CD4-positive, alpha-beta memory T cell (primary cell): Measurements from ENCODE around the gene RASD2. TPM values are rescaled to one million over a fixed set of nuclear protein-coding genes. Genes with fewer than 3 reads are reported as not detected.

Source experiments
- CTCF ChIA-PET: fragments of 350-600 bp; sonication (Branson Sonifier 250); formaldehyde crosslinking; loops from one replicate; lab custom pipeline; 2021; ENCODE audit warnings: inconsistent platforms; ENCODE audit not compliant: partially characterized antibody; lab: Charles Lee
- POLR2A ChIA-PET: fragments of 350-600 bp; sonication (Branson Sonifier 250); formaldehyde crosslinking; loops from one replicate; lab custom pipeline; 2021; ENCODE audit not compliant: partially characterized antibody; lab: Charles Lee
- DNase-seq, 5 donors: peaks; one replicate each; pipeline versions ENCODE4 v3.0.0 to v3.0.0-alpha.2; 2020 to 2022; ENCODE audit warnings: mixed read lengths in 1 of 5
- H3K27ac ChIP-seq: one replicate; pipeline ENCODE4 v1.7.0; 2013; ENCODE audit warnings: low read depth, low read length
- H3K27me3 ChIP-seq: 2 replicates; pipeline ENCODE4 v1.7.0; 2013; ENCODE audit warnings: mild to moderate bottlenecking, low read length, moderate library complexity; ENCODE audit not compliant: insufficient read depth
- H3K36me3 ChIP-seq: 2 replicates; pipeline ENCODE4 v1.7.0; 2013; ENCODE audit warnings: mild to moderate bottlenecking, low read length, moderate library complexity; ENCODE audit not compliant: insufficient read depth
- H3K4me1 ChIP-seq: 2 replicates; pipeline ENCODE4 v1.7.0; 2013; ENCODE audit warnings: mild to moderate bottlenecking, low read length, moderate library complexity; ENCODE audit not compliant: insufficient read depth
- H3K4me3 ChIP-seq, 2 donors: one replicate each; pipeline ENCODE4 v1.7.0; 2013; ENCODE audit warnings: low read length in 2 of 2, mild to moderate bottlenecking in 1 of 2
- H3K9me3 ChIP-seq, 2 donors: one replicate each; pipeline ENCODE4 v1.7.0; 2013; ENCODE audit warnings: low read length in 2 of 2, control low read depth in 1 of 2; ENCODE audit not compliant: control insufficient read depth in 1 of 2
- H3K27ac Mint-ChIP-seq, 7 donors: one replicate each; pipeline ENCODE4 v1.8.0; 2020 to 2021; ENCODE audit warnings: mixed read lengths in 7 of 7, mild to moderate bottlenecking in 6 of 7, inconsistent platforms in 3 of 7, moderate library complexity in 3 of 7
- H3K27me3 Mint-ChIP-seq, 2 donors: one replicate each; pipeline ENCODE4 v1.8.0; 2020 to 2021; ENCODE audit warnings: mixed read lengths in 2 of 2
- H3K36me3 Mint-ChIP-seq, 2 donors: one replicate each; pipeline ENCODE4 v1.8.0; 2020 to 2021; ENCODE audit warnings: mixed read lengths in 2 of 2, inconsistent platforms in 1 of 2, mild to moderate bottlenecking in 1 of 2
- H3K4me1 Mint-ChIP-seq, 4 donors: one replicate each; pipeline ENCODE4 v1.8.0; 2020 to 2021; ENCODE audit warnings: mixed read lengths in 4 of 4, mild to moderate bottlenecking in 1 of 4
- H3K4me3 Mint-ChIP-seq, 8 donors: one replicate each; pipeline ENCODE4 v1.8.0; 2020 to 2021; ENCODE audit warnings: mixed read lengths in 8 of 8, mild to moderate bottlenecking in 7 of 8, moderate library complexity in 6 of 8, inconsistent platforms in 3 of 8
- H3K9me3 Mint-ChIP-seq, 8 donors: one replicate each; pipeline ENCODE4 v1.8.0; 2020 to 2021; ENCODE audit warnings: mixed read lengths in 8 of 8, mild to moderate bottlenecking in 5 of 8, inconsistent platforms in 3 of 8, moderate library complexity in 1 of 8
- intact Hi-C: fragments of 100-400 bp; cut with micrococcal nuclease; formaldehyde crosslinking; loops from one replicate; pipeline ENCODE4 v1.15.1; 2023
- polyA plus RNA-seq, 2 donors: library from polyadenylated mRNA; unstranded; fragments of 300-500 nt; fragmentation: Illumina TruSeq; gene quantifications; one replicate each; pipeline ENCODE4 v1.2.3, GENCODE V29; 2021
- total RNA-seq, 2 experiments: library from RNA; stranded (reverse); gene quantifications; one replicate each; pipeline ENCODE4 v1.2.3, GENCODE V29; 2021

RASD2 gene
- total and polyA plus RNA-seq, 4 experiments from 2014 or later, result 0.13 TPM; not detected in 3

- no peak for DNase-seq
- H3K9me3 ChIP-seq, result no peaks in the 10 kb centered on the region
- Mint-ChIP-seq H3K4me3 (no peak overlapping the region), H3K9me3 (no peaks in the 10 kb centered on the region), H3K27me3 (no peaks in the 10 kb centered on the region), H3K4me1 (no peaks in the 10 kb centered on the region), H3K36me3 (no peaks in the 10 kb centered on the region), H3K27ac (peak overlapping the region in 1 of 7 donors; percentile 34)
- H3K27me3 ChIP-seq, result no peaks in the 10 kb centered on the region
- H3K36me3 ChIP-seq, result no peaks in the 10 kb centered on the region
- ChIA-PET POLR2A (no interaction called here), CTCF (no interaction called here)
- intact Hi-C loops, result no loop called here
- no peak overlapping the region for H3K4me3 ChIP-seq
- no peaks in the 10 kb centered on the region for H3K4me1 ChIP-seq
- no peak overlapping the region for H3K27ac ChIP-seq
These were observed 46.1 kb downstream of the RASD2 start for GRCh38 chr22:35586771-35587170.

- ChIA-PET CTCF (no interaction called here), POLR2A (no interaction called here)
- no peaks in the 10 kb centered on the region for H3K4me1 Mint-ChIP-seq
- Histone ChIP-seq H3K4me3 (no peak overlapping the region), H3K36me3 (no peaks in the 10 kb centered on the region), H3K27me3 (no peaks in the 10 kb centered on the region), H3K4me1 (no peaks in the 10 kb centered on the region), H3K9me3 (no peaks in the 10 kb centered on the region), H3K27ac (no peak overlapping the region)
- no peaks in the 10 kb centered on the region for H3K36me3 Mint-ChIP-seq
- H3K27me3 Mint-ChIP-seq, result peaks cover 0 to 2% of the 10 kb centered on the region in 2 donors
- no peak for DNase-seq
- intact Hi-C loops, result no loop called here
- no peak overlapping the region for H3K4me3 Mint-ChIP-seq
- no peak overlapping the region for H3K27ac Mint-ChIP-seq
- no peaks in the 10 kb centered on the region for H3K9me3 Mint-ChIP-seq
These were observed 46.8 kb downstream of the RASD2 start for GRCh38 chr22:35587447-35587870.

GRCh38 chr22:35587896-35588295, 47.3 kb downstream of the RASD2 start:
- H3K27ac ChIP-seq, result no peak overlapping the region
- H3K36me3 ChIP-seq, result no peaks in the 10 kb centered on the region
- Mint-ChIP-seq H3K4me3 (no peak overlapping the region), H3K27me3 (peaks cover 2 to 4% of the 10 kb centered on the region in 2 donors), H3K27ac (no peak overlapping the region), H3K4me1 (no peaks in the 10 kb centered on the region), H3K9me3 (no peaks in the 10 kb centered on the region), H3K36me3 (no peaks in the 10 kb centered on the region)
- ChIA-PET POLR2A (no interaction called here), CTCF (no interaction called here)
- no peaks in the 10 kb centered on the region for H3K27me3 ChIP-seq
- intact Hi-C loops, result no loop called here
- H3K4me3 ChIP-seq, result no peak overlapping the region
- H3K9me3 ChIP-seq, result no peaks in the 10 kb centered on the region
- no peaks in the 10 kb centered on the region for H3K4me1 ChIP-seq
- no peak for DNase-seq

DNA sequence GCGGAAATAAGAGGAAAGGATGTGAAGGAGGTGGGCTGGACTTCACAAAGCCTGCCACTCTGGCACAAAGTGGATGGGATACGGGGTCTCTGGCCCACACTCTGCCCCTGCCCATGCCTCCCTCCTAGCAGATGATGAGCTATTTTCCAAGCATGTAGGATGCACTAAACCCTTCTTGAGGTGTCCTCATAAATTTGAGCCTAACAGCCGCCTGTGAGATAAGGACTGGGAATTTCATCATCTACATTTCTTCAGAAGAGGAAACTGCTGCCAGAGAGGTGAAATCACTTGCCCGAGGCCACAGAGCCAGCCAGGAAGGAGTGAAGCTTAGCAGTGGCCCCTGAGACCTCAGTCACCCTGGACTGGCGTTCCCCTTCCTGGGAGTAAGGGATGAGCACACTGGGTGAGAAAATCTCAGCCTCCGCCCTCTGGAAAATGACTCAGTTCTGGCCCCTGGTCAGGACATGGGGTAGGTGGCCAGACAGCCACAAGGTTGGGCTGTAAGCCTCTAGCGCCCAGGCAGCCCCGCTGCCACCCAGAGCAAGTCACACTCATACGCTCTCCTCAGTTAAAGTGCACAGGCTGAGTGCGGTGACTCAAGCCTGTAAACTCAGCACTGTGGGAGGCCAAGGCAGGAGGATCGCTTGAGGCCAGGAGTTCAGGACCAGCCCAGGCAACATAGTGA, 48.6 kb downstream of the RASD2 start:
- DNase-seq, result no peak
- Mint-ChIP-seq H3K27me3 (peaks cover 2 to 4% of the 10 kb centered on the region in 2 donors), H3K4me3 (no peak overlapping the region), H3K9me3 (no peaks in the 10 kb centered on the region), H3K36me3 (no peaks in the 10 kb centered on the region), H3K4me1 (no peaks in the 10 kb centered on the region), H3K27ac (no peak overlapping the region)
- Histone ChIP-seq H3K4me3 (no peak overlapping the region), H3K36me3 (no peaks in the 10 kb centered on the region), H3K27me3 (no peaks in the 10 kb centered on the region), H3K9me3 (no peaks in the 10 kb centered on the region), H3K4me1 (no peaks in the 10 kb centered on the region), H3K27ac (no peak overlapping the region)
- ChIA-PET POLR2A (no interaction called here), CTCF (no interaction called here)
- intact Hi-C loops, result no loop called here

DNA sequence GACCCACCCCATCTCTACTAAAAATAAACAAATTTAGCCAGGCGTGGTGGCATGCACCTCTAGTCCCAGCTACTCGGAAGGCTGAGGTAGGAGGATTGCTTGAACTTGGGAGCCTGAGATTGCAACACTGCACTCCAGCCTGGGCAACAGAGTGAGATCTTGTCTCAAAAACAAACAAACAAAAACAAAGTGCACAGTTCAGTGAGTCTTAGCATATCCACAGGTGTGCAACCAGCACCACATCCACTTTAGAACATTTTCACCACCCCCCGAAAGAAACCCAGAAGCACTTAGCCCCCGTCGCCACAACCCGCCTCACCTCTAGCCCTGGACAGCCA, 49.1 kb downstream of the RASD2 start:
- CTCF ChIA-PET, result interaction anchor here (1.2 kb wide), 1 partner anchor 159 kb away, joined by 3 read pairs; no protein-coding TSS in a partner anchor
- POLR2A ChIA-PET, result no interaction called here
- Histone ChIP-seq H3K27me3 (no peaks in the 10 kb centered on the region), H3K9me3 (no peaks in the 10 kb centered on the region), H3K27ac (no peak overlapping the region), H3K36me3 (no peaks in the 10 kb centered on the region), H3K4me3 (no peak overlapping the region), H3K4me1 (no peaks in the 10 kb centered on the region)
- Mint-ChIP-seq H3K4me3 (no peak overlapping the region), H3K27ac (peak overlapping the region in 1 of 7 donors; percentile 33), H3K9me3 (no peaks in the 10 kb centered on the region), H3K4me1 (no peaks in the 10 kb centered on the region), H3K36me3 (no peaks in the 10 kb centered on the region), H3K27me3 (peaks cover 2 to 4% of the 10 kb centered on the region in 2 donors)
- no peak for DNase-seq
- intact Hi-C loops, result no loop called here

GRCh38 chr22:35590634-35591295, 50.1 kb downstream of the RASD2 start:
- H3K36me3 ChIP-seq, result no peaks in the 10 kb centered on the region
- H3K4me1 Mint-ChIP-seq, result no peaks in the 10 kb centered on the region
- H3K9me3 Mint-ChIP-seq, result no peaks in the 10 kb centered on the region
- no peak overlapping the region for H3K4me3 ChIP-seq
- no peak overlapping the region for H3K27ac Mint-ChIP-seq
- no peaks in the 10 kb centered on the region for H3K36me3 Mint-ChIP-seq
- no peaks in the 10 kb centered on the region for H3K27me3 ChIP-seq
- no peak for DNase-seq
- intact Hi-C loops, result no loop called here
- no peaks in the 10 kb centered on the region for H3K4me1 ChIP-seq
- H3K4me3 Mint-ChIP-seq, result no peak overlapping the region
- peaks cover 2 to 6% of the 10 kb centered on the region in 2 donors for H3K27me3 Mint-ChIP-seq
- CTCF ChIA-PET, result interaction anchor here (1.2 kb wide), 1 partner anchor 160 kb away, joined by 3 read pairs; no protein-coding TSS in a partner anchor
- H3K27ac ChIP-seq, result no peak overlapping the region
- POLR2A ChIA-PET, result no interaction called here
- H3K9me3 ChIP-seq, result no peaks in the 10 kb centered on the region

DNA sequence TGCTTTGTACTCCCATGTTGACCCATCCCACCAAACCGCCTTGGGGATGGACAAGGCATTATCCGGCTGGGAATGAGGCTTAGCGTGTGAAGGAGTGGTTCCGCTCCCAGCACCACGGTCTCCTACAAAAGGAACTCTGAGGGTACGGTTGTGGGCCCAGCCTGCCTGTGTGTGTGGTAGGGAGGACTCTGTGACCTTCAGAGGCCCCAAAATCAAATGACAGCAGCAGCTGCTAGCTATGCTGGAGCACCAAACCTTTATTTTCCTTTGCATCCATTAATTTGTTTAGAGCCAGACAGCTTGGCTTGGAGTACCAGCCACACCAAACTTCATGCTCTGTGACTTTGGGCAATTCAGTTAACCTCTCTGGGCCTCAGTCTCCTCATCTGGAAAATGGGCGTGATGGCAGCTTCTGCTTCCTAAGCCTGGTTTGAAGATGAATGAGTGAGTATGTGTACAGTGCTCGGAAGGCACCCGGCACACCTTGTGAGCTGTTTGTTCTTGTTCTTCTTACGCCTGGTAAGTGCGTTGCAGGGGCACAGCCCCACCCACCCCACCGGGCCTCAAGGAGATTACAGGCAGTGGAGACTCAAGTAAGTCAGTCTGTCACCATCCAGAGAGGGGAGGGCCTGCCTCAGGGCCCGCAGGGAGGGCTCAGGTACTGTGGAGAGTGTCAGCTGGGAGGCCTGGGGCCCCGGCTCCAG, 51.2 kb downstream of the RASD2 start:
- no peak for DNase-seq
- H3K9me3 ChIP-seq, result no peaks in the 10 kb centered on the region
- intact Hi-C loops, result no loop called here
- H3K27me3 ChIP-seq, result no peaks in the 10 kb centered on the region
- no peaks in the 10 kb centered on the region for H3K36me3 ChIP-seq
- Mint-ChIP-seq H3K27ac (no peak overlapping the region), H3K9me3 (no peaks in the 10 kb centered on the region), H3K36me3 (no peaks in the 10 kb centered on the region), H3K4me3 (no peak overlapping the region), H3K4me1 (no peaks in the 10 kb centered on the region), H3K27me3 (peaks cover 2 to 10% of the 10 kb centered on the region in 2 donors)
- H3K27ac ChIP-seq, result no peak overlapping the region
- CTCF ChIA-PET, result interaction anchor here (1.9 kb wide), 1 partner anchor 9 kb away, joined by 9 read pairs; no protein-coding TSS in a partner anchor
- H3K4me1 ChIP-seq, result no peaks in the 10 kb centered on the region
- POLR2A ChIA-PET, result no interaction called here
- no peak overlapping the region for H3K4me3 ChIP-seq
